ENCODE data around the gene GRB10.

- no peak for TF ChIP-seq CTCF (IDR thresholded peaks at IDR 0.05)
- TF ChIP-seq ZFX (IDR thresholded peaks at IDR 0.05; ENCODE audit: borderline replicate concordance) = no peak
Observed at GRCh38 chr7:50676079-50676478, 106.6 kb downstream of the GRB10 start.
